PFSK-1 (cell line): Measurements from ENCODE around the gene ASIC2.

Experiments
- FOXP2 ChIP-seq: optimal IDR thresholded peaks from 2 replicates; pipeline ENCODE3; 2011; ENCODE audit warnings: borderline replicate concordance, control low read depth, inconsistent platforms; ENCODE audit not compliant: insufficient read depth; ENCODE audit errors: extremely low read length, extremely low read depth
- POLR2AphosphoS5 ChIP-seq: IDR thresholded peaks from 2 replicates; pipeline ENCODE4 v1.6.1; 2012; ENCODE audit warnings: low read depth, mild to moderate bottlenecking, control low read depth, low read length, moderate library complexity
- REST ChIP-seq, 2 experiments: IDR thresholded peaks; 2 replicates each; pipeline versions ENCODE4 v1.6.1 to v1.8.0; 2011 to 2012; ENCODE audit warnings: low read depth in 2 of 2, low read length in 2 of 2, control low read depth in 1 of 2, inconsistent platforms in 1 of 2, mild to moderate bottlenecking in 1 of 2, moderate library complexity in 1 of 2; ENCODE audit not compliant: insufficient read depth in 1 of 2
- SIN3A ChIP-seq: IDR thresholded peaks from 2 replicates; pipeline ENCODE4 v1.6.1; 2012; ENCODE audit warnings: mild to moderate bottlenecking, low read length, moderate library complexity, borderline replicate concordance; ENCODE audit not compliant: insufficient read depth
- TAF1 ChIP-seq: IDR thresholded peaks from 2 replicates; pipeline ENCODE4 v1.6.1; 2012; ENCODE audit warnings: low read length, control low read depth, borderline replicate concordance; ENCODE audit not compliant: insufficient read depth

ASIC2 gene

GRCh38 chr17:33046361-33047255 is 246.5 kb downstream of the ASIC2 start:
- TF ChIP-seq SIN3A (no peak), TAF1 (no peak), FOXP2 (no peak), POLR2AphosphoS5 (no peak), REST (IDR thresholded peaks at IDR 0.05; ENCODE audit: insufficient read depth in 1 of 2, low read depth in 2 of 2, low read length in 2 of 2) (no peak)

- no peak for TF ChIP-seq POLR2AphosphoS5
- no peak for TF ChIP-seq FOXP2
- no peak for TF ChIP-seq SIN3A
- no peak for TF ChIP-seq REST (IDR thresholded peaks at IDR 0.05; ENCODE audit: insufficient read depth in 1 of 2, low read depth in 2 of 2, low read length in 2 of 2)
- no peak for TF ChIP-seq TAF1
Observed at GRCh38 chr17:33045216-33045615, 247.9 kb downstream of the ASIC2 start.

- TF ChIP-seq SIN3A (no peak), TAF1 (no peak), POLR2AphosphoS5 (no peak), FOXP2 (no peak), REST (IDR thresholded peaks at IDR 0.05; ENCODE audit: insufficient read depth in 1 of 2, low read depth in 2 of 2, low read length in 2 of 2) (no peak)
Observed at GRCh38 chr17:33044771-33045170, 248.3 kb downstream of the ASIC2 start.

GRCh38 chr17:33040461-33040860 is 252.6 kb downstream of the ASIC2 start:
- TF ChIP-seq REST (IDR thresholded peaks at IDR 0.05; ENCODE audit: insufficient read depth in 1 of 2, low read depth in 2 of 2, low read length in 2 of 2), result no peak
- no peak for TF ChIP-seq SIN3A
- TF ChIP-seq FOXP2, result no peak
- no peak for TF ChIP-seq POLR2AphosphoS5
- no peak for TF ChIP-seq TAF1
